Measurements from ENCODE around the gene DDX55.
"Not testable (repeated sequence)": the region's sequence is repeated elsewhere in the genome, so short reads cannot be mapped to it uniquely, and the experiment has no call there.

The DDX55 gene

GRCh38 chr12:123601602-123602489 lies at the start of gene DDX55:
Gene DDX55 (plus strand): TSS chr12:123602099. CDS start chr12:123602149, 50 bp downstream.
- FAIRE-seq, result no peak

- FAIRE-seq, result not testable (repeated sequence)
These were observed 47.8 kb upstream of the DDX55 start for GRCh38 chr12:123554136-123554535.

DNA sequence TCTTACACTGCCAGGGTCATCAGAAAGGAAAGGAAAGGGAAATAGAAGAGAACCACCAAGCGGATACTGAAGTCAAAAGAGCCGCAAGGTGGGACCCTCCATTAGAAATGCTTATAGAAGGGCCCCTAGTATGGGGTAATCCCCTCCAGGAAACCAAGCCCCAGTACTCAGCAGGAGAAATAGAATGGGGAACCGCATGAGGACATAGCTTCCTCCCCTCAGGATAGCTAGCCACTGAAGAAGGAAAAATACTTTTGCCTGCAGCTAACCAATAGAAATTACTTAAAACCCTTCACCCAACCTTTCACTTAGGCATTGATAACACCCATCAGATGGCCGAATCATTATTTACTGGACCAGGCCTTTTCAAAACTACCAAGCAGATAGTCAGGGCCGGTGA lies 47.1 kb upstream of the DDX55 start:
- not testable (repeated sequence) for FAIRE-seq

DNA sequence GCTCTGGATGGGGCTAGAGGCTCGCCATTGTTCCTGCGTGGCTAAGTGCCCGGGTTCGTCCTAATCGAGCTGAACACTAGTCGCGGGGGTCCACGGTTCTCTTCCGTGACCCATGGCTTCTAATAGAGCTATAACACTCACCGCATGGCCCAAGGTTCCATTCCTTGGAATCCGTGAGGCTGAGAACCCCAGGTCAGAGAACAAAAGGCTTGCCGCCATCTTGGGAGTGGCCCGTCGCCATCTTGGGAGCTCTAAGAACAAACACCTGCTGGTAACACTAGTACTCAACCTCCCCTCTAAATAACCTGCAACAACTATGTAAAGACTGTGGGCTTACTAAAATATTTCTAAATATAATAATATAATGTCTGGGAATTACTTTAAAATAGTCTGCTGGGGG lies 43.4 kb upstream of the DDX55 start:
- not testable (repeated sequence) for FAIRE-seq

DNA sequence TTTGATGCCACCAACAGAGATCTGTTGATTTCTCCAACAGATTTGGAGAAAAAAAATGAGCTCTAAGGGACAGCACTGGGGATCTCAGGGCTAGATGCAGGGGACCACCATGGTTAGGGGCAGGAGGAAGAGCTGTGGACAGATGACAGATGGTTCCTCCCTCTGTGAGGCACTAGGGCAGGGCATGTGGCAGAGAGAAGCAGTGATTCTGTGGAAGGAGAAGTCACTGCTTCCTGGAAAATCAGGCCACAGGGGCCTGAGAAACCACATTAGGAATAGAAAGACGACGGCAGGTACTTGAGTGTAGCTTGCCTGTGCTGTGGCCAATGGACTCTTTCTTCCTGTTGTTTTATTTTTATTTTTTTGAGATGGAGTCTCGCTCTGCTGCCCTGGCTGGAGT lies 42.4 kb upstream of the DDX55 start:
- no peak for FAIRE-seq

GRCh38 chr12:123571343-123571813 lies 30.5 kb upstream of the DDX55 start:
- FAIRE-seq, result no peak

DNA sequence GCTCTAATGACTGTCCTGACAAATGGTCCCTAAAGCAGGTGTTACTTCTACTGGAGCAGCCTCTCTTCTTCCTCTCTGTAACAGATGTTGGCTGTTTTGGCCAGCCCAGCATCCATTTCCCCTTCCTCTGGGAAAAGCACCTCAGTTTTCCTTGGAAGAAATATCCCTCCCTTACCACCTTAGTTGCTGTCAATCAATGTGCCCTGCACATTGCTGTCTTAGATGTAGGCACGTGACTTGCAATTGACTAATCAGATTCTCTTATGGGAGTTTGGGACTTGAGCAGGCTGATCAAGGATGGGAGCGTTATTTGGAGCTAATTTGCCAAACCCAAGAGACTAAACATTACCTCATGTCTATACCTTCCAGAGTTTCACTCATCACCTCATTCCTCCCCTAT lies 29.5 kb upstream of the DDX55 start:
- FAIRE-seq, result no peak

- no peak for FAIRE-seq
These were observed 28.0 kb upstream of the DDX55 start for GRCh38 chr12:123573870-123574269.

DNA sequence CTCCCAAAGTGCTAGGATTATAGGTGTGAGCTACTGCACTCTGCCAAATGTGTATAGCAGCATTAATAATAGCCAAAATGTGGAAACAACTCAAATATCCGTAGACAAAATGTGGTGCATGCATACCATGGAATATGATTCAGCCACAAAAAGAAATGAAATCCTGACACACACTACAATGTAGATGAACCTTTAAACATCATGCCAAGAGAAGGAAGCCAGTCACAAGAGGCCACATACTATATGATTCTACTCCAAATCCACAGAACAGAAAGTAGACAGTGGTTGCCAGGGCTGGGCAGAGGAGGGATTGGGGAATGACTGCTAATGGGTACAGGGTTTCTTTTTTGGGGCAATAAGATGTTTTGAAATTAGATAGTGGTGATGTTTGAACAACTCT lies 25.3 kb upstream of the DDX55 start:
- no peak for FAIRE-seq

- no peak for FAIRE-seq
These were observed 23.7 kb upstream of the DDX55 start for GRCh38 chr12:123578243-123578642.

DNA sequence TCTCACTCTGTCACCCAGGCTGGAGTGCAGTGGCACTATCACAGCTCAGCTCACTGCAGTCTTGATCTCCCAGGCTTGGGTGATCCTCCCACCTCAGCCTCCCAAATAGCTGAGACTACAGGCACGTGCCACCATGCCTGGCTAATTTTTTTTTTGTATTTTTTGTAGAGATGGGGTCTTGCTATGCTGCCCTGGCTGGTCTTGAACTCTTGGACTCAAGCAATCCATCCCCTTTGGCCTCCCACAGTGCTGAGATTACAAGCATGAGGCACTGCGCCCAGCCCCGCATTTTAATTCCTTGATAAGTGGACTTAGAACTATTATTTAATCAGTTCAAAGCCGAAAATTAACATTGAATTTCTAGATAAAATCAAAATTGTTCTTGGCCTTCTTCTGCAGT lies 23.1 kb upstream of the DDX55 start:
- not testable (repeated sequence) for FAIRE-seq

- no peak for FAIRE-seq
These were observed 21.1 kb upstream of the DDX55 start for GRCh38 chr12:123580772-123581171.

DNA sequence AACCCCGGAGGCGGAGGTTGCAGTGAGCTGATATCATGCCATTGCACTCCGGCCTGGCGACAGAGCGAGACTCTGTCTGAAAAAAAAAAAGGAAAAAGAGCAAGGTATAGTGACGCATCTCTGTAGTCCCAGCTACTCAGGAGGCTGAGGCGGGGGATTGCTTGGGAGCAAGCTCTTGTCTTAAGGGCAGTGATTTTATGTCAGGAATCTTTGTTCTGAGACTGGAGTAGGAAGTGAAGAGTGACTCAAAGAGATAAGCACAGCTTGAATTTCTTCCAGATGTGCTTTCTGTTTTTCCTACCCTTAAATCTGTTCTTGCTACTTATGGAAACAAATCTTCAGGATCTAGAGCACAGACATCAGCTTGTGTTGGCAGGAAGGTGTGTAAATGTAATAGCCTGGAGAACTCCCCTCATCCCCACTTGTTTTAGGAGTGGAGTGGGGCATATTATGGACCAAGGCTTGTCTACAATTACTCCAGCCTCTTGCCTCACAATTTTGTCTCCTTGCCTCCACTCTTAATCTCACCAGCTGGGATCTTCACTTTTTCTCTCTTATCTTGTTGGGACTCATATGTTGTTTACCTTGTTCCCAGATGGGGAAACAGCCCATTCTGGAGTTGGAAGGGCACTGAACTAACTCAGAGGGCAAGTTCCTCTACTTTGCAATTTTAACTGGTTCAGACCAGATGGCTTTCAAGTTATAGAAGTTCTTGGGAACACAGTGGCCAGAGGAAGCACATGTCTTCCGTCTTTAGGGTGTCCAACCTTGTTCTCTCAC lies 10.0 kb upstream of the DDX55 start:
- no peak for FAIRE-seq

DNA sequence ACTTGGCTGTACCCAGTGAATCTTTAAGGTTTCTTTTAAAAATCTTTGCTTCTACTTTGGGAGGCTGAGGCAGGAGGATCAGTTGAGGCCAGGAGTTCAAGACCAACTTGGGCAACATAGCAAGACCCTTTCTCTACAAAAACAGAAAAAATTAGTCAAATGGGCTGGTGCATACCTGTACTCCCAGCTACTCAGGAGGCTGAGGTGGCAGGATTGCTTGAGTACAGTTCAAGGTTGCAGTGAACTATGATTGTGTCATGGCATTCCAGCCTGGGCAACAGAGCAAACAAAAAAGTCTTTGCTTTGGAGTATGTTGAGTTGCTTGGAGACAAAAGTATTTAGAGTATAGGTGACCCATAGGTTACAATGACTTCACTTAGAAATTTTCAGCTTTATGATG lies 6.2 kb upstream of the DDX55 start:
- no peak for FAIRE-seq

DNA sequence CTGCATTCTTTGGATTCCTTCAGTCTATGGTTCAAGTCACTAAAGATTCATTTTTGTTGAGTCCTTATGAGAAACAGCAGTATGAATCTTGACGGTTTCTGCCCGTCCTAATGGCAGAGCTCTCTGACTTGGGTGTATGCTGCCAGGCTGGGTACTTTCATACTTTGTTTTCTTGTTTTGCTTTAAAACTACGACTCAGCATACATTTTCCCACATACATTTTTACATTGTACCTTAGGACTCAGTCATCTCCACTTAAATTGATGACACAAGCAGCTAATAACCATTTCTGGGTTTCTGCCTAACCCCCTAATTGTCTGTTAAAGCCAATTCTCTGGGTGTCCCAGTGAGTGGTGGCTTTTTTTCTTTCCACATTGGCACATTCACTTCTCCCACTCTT lies 4.8 kb upstream of the DDX55 start:
- FAIRE-seq, result no peak

- no peak for FAIRE-seq
These were observed 3.4 kb upstream of the DDX55 start for GRCh38 chr12:123598522-123598921.

GRCh38 chr12:123599310-123599709 lies 2.6 kb upstream of the DDX55 start:
- FAIRE-seq, result no peak

DNA sequence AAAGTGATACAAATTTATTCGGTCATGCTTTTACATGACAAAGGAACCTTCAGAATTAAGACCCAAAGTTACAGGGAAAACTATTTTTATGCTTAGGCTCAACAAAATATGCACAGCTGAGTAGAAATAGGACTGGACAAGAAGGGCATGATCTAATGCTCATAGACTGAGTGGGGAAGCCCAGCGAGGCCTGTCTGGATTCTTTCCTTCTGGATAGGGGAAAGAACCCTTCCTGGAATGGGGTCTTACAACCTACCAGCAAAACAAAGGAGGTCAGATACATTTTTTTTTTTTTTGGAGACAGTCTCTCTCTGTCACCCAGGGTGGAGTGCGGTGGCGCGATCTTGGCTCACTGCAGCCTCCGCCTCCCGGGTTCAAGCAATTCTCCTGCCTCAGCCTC lies 2.2 kb upstream of the DDX55 start:
- no peak for FAIRE-seq

GRCh38 chr12:123602651-123603195 lies 824 bp downstream of the DDX55 start:
- no peak for FAIRE-seq

GRCh38 chr12:123603495-123603894 lies 1.6 kb downstream of the DDX55 start:
- not testable (repeated sequence) for FAIRE-seq

DNA sequence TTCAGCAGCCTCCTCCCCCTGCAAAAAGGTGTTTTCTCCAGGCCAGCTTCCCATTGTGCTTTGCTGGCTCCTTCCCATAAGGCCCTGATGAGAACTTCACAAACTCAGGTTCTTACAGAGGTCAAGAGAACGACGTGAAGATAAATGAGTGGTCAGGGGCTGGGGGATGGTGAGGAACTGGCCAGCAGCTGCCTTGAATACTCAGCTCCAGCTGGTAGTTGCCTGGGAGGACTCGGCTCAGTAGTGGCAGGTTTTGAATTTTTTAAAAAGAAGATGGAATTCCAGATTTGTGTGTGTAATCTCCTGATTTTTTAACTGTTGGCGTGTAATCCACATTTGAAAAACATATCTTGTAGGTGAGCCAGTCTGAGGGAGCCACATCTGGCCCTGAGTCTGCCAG lies 5.9 kb downstream of the DDX55 start:
- no peak for FAIRE-seq

- FAIRE-seq, result no peak
These were observed 6.3 kb downstream of the DDX55 start for GRCh38 chr12:123608182-123608581.

GRCh38 chr12:123614110-123614509 lies 12.2 kb downstream of the DDX55 start:
- FAIRE-seq, result no peak

DNA sequence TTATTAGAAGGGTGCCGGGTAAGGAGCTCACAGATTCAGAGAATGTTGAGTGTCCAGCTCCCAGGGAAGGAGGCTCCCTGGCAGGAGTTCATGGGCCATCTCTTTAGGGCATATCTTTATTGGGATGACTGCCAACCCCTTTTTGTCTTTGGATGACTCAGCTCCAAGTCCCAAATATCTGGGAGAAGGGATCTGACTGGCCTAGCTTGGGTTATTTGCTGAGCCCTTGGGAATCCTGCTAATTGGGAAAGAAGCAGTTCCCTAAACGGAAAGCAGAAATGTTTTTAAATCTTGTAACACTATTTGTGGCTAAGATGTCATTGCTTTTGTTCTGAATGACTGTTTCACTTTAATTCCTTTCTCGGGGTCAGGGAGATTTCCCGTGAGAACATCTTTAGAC lies 12.6 kb downstream of the DDX55 start:
- no peak for FAIRE-seq

Data from colon (tissue), 2 donors.